Neural crest cell (in vitro differentiated cells): ENCODE data around the gene SOX18. TPM values are rescaled to one million over a fixed set of nuclear protein-coding genes. Genes with fewer than 3 reads are reported as not detected.
A peak's percentile ranks its signal among the peaks of the same experiment; 100 is the strongest.

Experiments
- DNase-seq: peaks from one replicate; pipeline ENCODE4 v3.0.0; 2021; ENCODE audit warnings: low read depth, mixed read lengths, low spot score
- H3K27ac Mint-ChIP-seq: one replicate; pipeline ENCODE4 v1.8.0; 2021; ENCODE audit warnings: mild to moderate bottlenecking, mixed read lengths; ENCODE audit not compliant: unreplicated experiment
- H3K27me3 Mint-ChIP-seq: 2 replicates; pipeline ENCODE4 v1.8.0; 2021; ENCODE audit warnings: low read depth, mild to moderate bottlenecking, mixed read lengths
- H3K36me3 Mint-ChIP-seq: 2 replicates; pipeline ENCODE4 v1.8.0; 2021; ENCODE audit warnings: low read depth, mild to moderate bottlenecking, mixed read lengths
- H3K4me1 Mint-ChIP-seq: 2 replicates; pipeline ENCODE4 v1.8.0; 2021; ENCODE audit warnings: mixed read lengths
- H3K4me3 Mint-ChIP-seq: one replicate; pipeline ENCODE4 v1.8.0; 2021; ENCODE audit warnings: mild to moderate bottlenecking, mixed read lengths
- H3K9me3 Mint-ChIP-seq: 2 replicates; pipeline ENCODE4 v1.8.0; 2021; ENCODE audit warnings: mixed read lengths
- total RNA-seq: library from RNA; stranded (reverse); gene quantifications from 2 replicates; pipeline ENCODE4 v1.2.1, GENCODE V29; 2021
- TF ChIP-seq, protein P1 (sequence below): fragments of 200-600 bp; sonication (generic); conservative IDR thresholded peaks from 2 replicates; pipeline ENCODE4 v1.5.0; 2021; ENCODE audit warnings: antibody characterized with exemption, mild to moderate bottlenecking

Gene SOX18
- total RNA-seq, 1 donor from 2014 or later: not detected

DNA sequence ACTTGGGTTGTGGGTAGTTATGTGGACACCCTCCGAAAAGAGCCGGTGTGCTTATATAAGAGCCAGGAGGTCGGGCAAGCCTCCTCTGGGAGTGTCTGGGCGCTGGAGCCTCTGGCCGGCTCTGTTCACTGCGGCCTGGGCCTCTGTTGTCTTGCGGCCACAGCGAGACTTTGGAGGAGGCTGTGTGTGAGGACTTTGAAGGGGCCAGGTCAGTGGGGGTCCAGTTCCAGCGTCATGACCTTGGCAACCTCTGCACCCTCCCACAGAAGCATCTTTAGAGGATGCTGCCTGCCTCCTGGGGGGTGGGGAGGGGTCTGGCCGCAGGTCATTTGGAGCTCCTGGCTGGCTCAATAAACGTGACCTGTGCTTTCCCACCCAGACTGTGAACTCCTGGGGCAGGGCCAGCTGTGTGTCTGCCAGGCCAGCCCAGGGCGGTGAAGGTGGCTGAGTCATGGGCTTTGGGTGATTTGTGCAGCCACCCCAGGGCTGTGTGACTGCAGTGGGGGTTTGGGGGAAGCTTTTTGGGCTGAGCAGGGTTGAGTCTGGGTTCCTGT lies 14.8 kb upstream of the SOX18 start:
- DNase-seq: no peak
- TF ChIP-seq, protein P1, sequence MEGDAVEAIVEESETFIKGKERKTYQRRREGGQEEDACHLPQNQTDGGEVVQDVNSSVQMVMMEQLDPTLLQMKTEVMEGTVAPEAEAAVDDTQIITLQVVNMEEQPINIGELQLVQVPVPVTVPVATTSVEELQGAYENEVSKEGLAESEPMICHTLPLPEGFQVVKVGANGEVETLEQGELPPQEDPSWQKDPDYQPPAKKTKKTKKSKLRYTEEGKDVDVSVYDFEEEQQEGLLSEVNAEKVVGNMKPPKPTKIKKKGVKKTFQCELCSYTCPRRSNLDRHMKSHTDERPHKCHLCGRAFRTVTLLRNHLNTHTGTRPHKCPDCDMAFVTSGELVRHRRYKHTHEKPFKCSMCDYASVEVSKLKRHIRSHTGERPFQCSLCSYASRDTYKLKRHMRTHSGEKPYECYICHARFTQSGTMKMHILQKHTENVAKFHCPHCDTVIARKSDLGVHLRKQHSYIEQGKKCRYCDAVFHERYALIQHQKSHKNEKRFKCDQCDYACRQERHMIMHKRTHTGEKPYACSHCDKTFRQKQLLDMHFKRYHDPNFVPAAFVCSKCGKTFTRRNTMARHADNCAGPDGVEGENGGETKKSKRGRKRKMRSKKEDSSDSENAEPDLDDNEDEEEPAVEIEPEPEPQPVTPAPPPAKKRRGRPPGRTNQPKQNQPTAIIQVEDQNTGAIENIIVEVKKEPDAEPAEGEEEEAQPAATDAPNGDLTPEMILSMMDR: no peak
- H3K4me3 Mint-ChIP-seq: peak overlapping the region; percentile 96
- no peaks in the 10 kb centered on the region for H3K9me3 Mint-ChIP-seq
- H3K27me3 Mint-ChIP-seq: peaks cover under 1% of the 10 kb centered on the region
- H3K27ac Mint-ChIP-seq: peak overlapping the region; percentile 96
- H3K4me1 Mint-ChIP-seq: peaks cover 24% of the 10 kb centered on the region
- H3K36me3 Mint-ChIP-seq: no peaks in the 10 kb centered on the region

DNA sequence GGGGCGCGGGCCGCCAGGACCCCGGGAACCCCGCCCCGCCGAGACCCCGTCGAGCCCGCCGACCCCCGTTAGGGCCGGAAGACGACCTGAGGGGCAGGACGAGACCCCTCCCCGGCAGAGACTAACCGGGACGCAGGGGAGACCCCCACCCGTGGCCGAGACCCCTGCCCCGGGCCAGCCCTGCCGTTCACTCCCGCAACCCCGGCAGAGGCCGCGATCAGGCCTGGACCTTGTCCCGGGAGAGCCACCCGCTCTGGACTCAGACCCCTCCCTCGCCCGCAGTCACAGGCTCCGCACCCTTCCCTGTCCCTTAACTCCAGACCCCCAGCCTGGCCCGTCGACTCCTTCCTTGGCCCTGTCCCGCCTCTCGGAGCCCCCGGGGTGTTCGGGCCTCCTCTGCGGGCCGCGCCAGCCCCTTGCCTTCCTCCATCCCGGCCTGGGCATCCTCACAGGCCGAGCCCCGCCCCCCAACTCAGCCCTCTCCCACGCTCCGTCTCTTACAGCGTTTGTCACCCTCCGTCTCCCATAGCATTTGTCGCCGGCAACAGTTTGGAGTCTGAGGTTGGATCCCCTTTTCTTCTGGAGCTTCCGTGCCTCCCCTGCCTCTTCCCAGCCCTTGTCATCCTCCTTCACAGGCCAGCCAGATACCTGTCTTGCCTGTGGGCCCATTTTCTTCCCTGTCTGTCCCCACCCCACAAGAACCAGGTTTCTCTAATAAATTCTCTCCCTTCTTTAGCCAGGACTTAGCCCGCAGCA lies 14.1 kb upstream of the SOX18 start:
- Mint-ChIP-seq H3K4me3 (peak overlapping the region; percentile 96), H3K27ac (peak overlapping the region; percentile 96), H3K4me1 (peaks cover 24% of the 10 kb centered on the region), H3K9me3 (no peaks in the 10 kb centered on the region), H3K27me3 (peaks cover 2% of the 10 kb centered on the region), H3K36me3 (no peaks in the 10 kb centered on the region)
- DNase-seq: no peak
- TF ChIP-seq, protein P1: no peak

- Mint-ChIP-seq H3K4me3 (peak within 1 kb of the TSS; percentile 96), H3K36me3 (no peaks in the 10 kb centered on the region), H3K27ac (peak within 1 kb of the TSS; percentile 96), H3K27me3 (peaks cover 2% of the 10 kb centered on the region), H3K9me3 (no peaks in the 10 kb centered on the region), H3K4me1 (peaks cover 24% of the 10 kb centered on the region)
- TF ChIP-seq, protein P1: no peak
- peak; percentile 91 for DNase-seq
These were observed 13.4 kb upstream of the SOX18 start, which contains the start of gene TCEA2 for GRCh38 chr20:64062596-64063388. Gene TCEA2 (plus strand): TSS chr20:64063198. CDS start chr20:64063313, 115 bp downstream.

GRCh38 chr20:64062276-64062595 lies 12.8 kb upstream of the SOX18 start:
- peaks cover 2% of the 10 kb centered on the region for H3K27me3 Mint-ChIP-seq
- TF ChIP-seq, protein P1: no peak
- H3K36me3 Mint-ChIP-seq: no peaks in the 10 kb centered on the region
- H3K27ac Mint-ChIP-seq: no peak overlapping the region
- H3K4me3 Mint-ChIP-seq: peak overlapping the region; percentile 96
- no peak for DNase-seq
- peaks cover 24% of the 10 kb centered on the region for H3K4me1 Mint-ChIP-seq
- H3K9me3 Mint-ChIP-seq: no peaks in the 10 kb centered on the region

DNA sequence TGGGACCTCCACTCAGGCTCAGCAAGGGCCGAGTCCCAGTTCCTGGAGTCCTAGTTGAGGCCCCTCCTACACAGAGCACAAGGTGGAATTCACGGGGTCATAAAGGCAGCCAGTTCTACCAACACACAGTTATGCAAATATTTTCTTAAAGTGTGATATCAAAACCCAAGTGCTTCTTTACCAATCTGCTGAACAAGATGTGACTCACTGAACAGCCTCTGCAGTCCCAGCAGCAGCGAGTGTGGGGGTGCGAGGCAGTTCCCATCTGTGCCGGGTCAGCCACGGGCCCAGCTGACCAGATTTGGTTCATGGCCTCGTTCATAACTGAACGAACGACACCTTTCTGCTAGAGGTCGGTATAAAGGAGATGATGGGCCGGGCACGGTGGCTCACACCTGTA lies 9.1 kb upstream of the SOX18 start:
- no peak for DNase-seq
- H3K27me3 Mint-ChIP-seq: peaks cover 9% of the 10 kb centered on the region
- no peaks in the 10 kb centered on the region for H3K36me3 Mint-ChIP-seq
- TF ChIP-seq, protein P1: no peak
- no peaks in the 10 kb centered on the region for H3K9me3 Mint-ChIP-seq
- no peak overlapping the region for H3K4me3 Mint-ChIP-seq
- peaks cover 11% of the 10 kb centered on the region for H3K4me1 Mint-ChIP-seq
- H3K27ac Mint-ChIP-seq: no peak overlapping the region
